Measurements from ENCODE around the gene ZBTB7C. TPM values are rescaled to one million over a fixed set of nuclear protein-coding genes. Genes with fewer than 3 reads are reported as not detected.

The ZBTB7C gene
- total and polyA plus RNA-seq, 2 of the 4 experiments (the other 2 are of a cell fraction), result not detected

DNA sequence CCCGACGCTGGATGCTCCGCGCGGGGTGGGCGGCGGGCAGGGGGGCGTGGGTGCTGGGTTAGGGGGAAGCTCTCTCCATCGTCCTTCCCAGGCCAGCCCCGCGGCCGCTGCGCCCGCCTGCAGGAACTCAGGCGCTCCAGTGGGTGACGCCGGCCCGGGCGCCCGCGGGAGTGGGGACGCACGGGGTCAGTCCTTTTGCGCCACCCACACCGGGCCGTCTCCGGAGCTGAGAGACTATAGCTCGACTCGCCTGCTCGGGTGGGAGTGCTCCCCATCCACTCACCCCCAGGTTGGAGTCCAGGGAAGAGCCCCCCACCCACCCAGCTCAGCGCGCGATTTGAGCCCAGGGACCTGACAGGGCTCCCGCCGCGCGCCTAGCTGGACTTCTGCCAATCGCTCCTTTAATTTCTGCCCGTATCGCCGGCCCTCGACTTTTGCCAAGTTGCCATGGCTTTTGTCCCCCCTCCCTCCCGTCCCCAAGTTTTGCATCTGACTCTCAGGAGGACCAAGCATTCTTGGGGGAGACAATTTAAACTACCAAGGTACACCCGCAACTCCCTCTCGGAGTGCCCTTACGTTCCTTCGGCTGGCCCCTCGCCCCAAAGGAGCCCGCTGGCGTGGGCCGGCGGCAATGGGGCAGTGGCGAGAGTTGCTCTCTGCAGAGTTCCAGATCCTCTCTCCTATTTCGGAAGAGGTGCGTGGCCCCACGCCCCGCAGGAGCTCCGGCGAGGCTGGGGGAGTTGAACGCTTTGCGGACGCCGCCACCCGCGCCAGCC, 272.9 kb downstream of the ZBTB7C start:
- H3K4ac ChIP-seq (ENCODE audit: low read depth, low read length), result no peak overlapping the region
- no peak overlapping the region for H2BK5ac ChIP-seq (ENCODE audit: low read depth, low read length, poor library complexity, severe bottlenecking)
- ChIA-PET CTCF (no interaction called here), POLR2A (ENCODE audit: unreplicated experiment) (no interaction called here)
- no peak overlapping the region for H4K91ac ChIP-seq (ENCODE audit: insufficient read depth, low read depth, low read length)
- no peak overlapping the region; the same call in 1 of the 2 replicates for H3K4me2 ChIP-seq (ENCODE audit: low read depth, low read length)
- H3K27me3 ChIP-seq (ENCODE audit: control insufficient read depth, insufficient read depth, low read length), result peaks cover 53% of the 10 kb centered on the region
- H3K79me1 ChIP-seq (ENCODE audit: low read depth in 1 of 2, low read length in 2 of 2), result no peaks in the 10 kb centered on the region
- no peak overlapping the region for H2AK9ac ChIP-seq (replicated peaks; ENCODE audit: low read depth, low read length, poor library complexity)
- no peak overlapping the region for H2BK20ac ChIP-seq (ENCODE audit: low read depth, low read length)
- H3K4me3 ChIP-seq (ENCODE audit: insufficient read depth, low read depth, low read length), result no peak overlapping the region
- no peak overlapping the region for H3K56ac ChIP-seq (ENCODE audit: extremely low read depth, insufficient read depth, low read length)
- H3K4me1 ChIP-seq (ENCODE audit: control insufficient read depth, insufficient read depth, low read length), result no peaks in the 10 kb centered on the region
- no peak overlapping the region for H3K18ac ChIP-seq (ENCODE audit: low read depth, low read length)
- H3K9ac ChIP-seq (ENCODE audit: low read depth, low read length), result no peak overlapping the region
- H3K14ac ChIP-seq (replicated peaks; ENCODE audit: low read depth, low read length), result no peak overlapping the region
- no peak overlapping the region for H4K8ac ChIP-seq (ENCODE audit: low read depth in 2 of 2, low read length in 2 of 2)
- 2% methylated on average over 37 of the region's 65 CpGs; no CpG with 5 or more reads in 1 of the 2 experiments for WGBS, 2 experiments (ENCODE audit: extremely low coverage in 2 of 2, insufficient read length in 1 of 2)
- no peaks in the 10 kb centered on the region for H3K9me1 ChIP-seq (ENCODE audit: insufficient read depth, low read length)
- DNase-seq, result no peak
- intact Hi-C loops (cut with micrococcal nuclease), result no loop called here
- peak overlapping the region; percentile 10 for H2AFZ ChIP-seq (replicated peaks; ENCODE audit: low read length, poor library complexity)
- H2AK5ac ChIP-seq (ENCODE audit: low read depth, low read length), result no peak overlapping the region
- H3K9me3 ChIP-seq (ENCODE audit: control insufficient read depth, insufficient read depth, low read length), result no peaks in the 10 kb centered on the region
- H2BK120ac ChIP-seq (ENCODE audit: low read depth, low read length), result no peak overlapping the region
- dilution Hi-C loops (cut with HindIII; ENCODE audit: low sequenced_read_pairs, unreplicated experiment), result no loop called here
- H3K27ac ChIP-seq (ENCODE audit: insufficient read depth, low read length), result no peak overlapping the region
- H4K5ac ChIP-seq (ENCODE audit: low read depth, low read length), result no peak overlapping the region
- no peak for ATAC-seq (ENCODE audit: low read depth)
- no peaks in the 10 kb centered on the region; the same call in 1 of the 2 replicates for H4K20me1 ChIP-seq (ENCODE audit: insufficient read depth, low read length)
- H3K23ac ChIP-seq (ENCODE audit: low read depth, low read length), result no peak overlapping the region
- TF ChIP-seq RCOR1 (IDR thresholded peaks at IDR 0.05; ENCODE audit: insufficient replicate concordance, low read length) (no peak), BHLHE40 (IDR thresholded peaks at IDR 0.05; ENCODE audit: low read depth, low read length) (no peak), POLR2A (IDR thresholded peaks at IDR 0.05; ENCODE audit: low read depth, low read length) (no peak), RFX5 (IDR thresholded peaks at IDR 0.05; ENCODE audit: low read depth, low read length) (no peak), FOS (IDR thresholded peaks at IDR 0.05; ENCODE audit: low read depth, low read length) (no peak), RAD21 (IDR thresholded peaks at IDR 0.05; ENCODE audit: low read length) (no peak)
- TF ChIP-seq, protein P1, sequence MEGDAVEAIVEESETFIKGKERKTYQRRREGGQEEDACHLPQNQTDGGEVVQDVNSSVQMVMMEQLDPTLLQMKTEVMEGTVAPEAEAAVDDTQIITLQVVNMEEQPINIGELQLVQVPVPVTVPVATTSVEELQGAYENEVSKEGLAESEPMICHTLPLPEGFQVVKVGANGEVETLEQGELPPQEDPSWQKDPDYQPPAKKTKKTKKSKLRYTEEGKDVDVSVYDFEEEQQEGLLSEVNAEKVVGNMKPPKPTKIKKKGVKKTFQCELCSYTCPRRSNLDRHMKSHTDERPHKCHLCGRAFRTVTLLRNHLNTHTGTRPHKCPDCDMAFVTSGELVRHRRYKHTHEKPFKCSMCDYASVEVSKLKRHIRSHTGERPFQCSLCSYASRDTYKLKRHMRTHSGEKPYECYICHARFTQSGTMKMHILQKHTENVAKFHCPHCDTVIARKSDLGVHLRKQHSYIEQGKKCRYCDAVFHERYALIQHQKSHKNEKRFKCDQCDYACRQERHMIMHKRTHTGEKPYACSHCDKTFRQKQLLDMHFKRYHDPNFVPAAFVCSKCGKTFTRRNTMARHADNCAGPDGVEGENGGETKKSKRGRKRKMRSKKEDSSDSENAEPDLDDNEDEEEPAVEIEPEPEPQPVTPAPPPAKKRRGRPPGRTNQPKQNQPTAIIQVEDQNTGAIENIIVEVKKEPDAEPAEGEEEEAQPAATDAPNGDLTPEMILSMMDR (conservative IDR thresholded peaks at IDR 0.05; ENCODE audit: low read depth, low read length), result no peak
- TF ChIP-seq, protein P2, sequence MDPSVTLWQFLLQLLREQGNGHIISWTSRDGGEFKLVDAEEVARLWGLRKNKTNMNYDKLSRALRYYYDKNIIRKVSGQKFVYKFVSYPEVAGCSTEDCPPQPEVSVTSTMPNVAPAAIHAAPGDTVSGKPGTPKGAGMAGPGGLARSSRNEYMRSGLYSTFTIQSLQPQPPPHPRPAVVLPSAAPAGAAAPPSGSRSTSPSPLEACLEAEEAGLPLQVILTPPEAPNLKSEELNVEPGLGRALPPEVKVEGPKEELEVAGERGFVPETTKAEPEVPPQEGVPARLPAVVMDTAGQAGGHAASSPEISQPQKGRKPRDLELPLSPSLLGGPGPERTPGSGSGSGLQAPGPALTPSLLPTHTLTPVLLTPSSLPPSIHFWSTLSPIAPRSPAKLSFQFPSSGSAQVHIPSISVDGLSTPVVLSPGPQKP (IDR thresholded peaks at IDR 0.05; ENCODE audit: borderline replicate concordance, low read depth, low read length), result no peak
- H3K36me3 ChIP-seq (ENCODE audit: control insufficient read depth, insufficient read depth, low read length), result no peaks in the 10 kb centered on the region
- no peak overlapping the region for H2BK15ac ChIP-seq (ENCODE audit: low read depth, low read length)
- in situ Hi-C loops (cut with MboI; ENCODE audit: low sequenced_read_pairs), result no loop called here
- BruUV-seq (replicated peaks), result no TSS peak
